Measurements from ENCODE around the gene SMYD3.

DNA sequence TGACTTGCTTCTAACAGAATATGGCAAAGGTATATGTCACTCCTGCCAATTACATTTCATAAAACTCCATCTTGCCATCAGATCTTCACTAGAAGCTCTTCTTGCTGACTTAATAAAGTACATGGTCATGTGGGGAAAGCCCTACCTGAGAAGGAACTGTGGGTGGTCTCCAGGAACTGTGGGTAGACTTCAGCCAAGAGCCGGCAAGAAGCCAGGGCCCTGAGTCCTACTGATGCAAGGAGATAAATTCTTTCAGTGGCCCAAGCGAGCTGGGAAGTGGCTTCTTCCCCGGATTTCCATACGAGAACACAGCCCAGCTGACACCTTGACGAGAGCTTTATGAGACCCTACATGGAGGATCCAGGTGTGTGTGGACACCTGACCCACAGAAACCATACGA is 228.7 kb downstream of the SMYD3 start:
- TF ChIP-seq, protein P1, sequence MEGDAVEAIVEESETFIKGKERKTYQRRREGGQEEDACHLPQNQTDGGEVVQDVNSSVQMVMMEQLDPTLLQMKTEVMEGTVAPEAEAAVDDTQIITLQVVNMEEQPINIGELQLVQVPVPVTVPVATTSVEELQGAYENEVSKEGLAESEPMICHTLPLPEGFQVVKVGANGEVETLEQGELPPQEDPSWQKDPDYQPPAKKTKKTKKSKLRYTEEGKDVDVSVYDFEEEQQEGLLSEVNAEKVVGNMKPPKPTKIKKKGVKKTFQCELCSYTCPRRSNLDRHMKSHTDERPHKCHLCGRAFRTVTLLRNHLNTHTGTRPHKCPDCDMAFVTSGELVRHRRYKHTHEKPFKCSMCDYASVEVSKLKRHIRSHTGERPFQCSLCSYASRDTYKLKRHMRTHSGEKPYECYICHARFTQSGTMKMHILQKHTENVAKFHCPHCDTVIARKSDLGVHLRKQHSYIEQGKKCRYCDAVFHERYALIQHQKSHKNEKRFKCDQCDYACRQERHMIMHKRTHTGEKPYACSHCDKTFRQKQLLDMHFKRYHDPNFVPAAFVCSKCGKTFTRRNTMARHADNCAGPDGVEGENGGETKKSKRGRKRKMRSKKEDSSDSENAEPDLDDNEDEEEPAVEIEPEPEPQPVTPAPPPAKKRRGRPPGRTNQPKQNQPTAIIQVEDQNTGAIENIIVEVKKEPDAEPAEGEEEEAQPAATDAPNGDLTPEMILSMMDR (IDR thresholded peaks at IDR 0.05), result no peak
- no peak for TF ChIP-seq POLR2A (IDR thresholded peaks at IDR 0.05)
